ENCODE measurements around the gene PLPPR1. TPM values are rescaled to one million over a fixed set of nuclear protein-coding genes. Genes with fewer than 3 reads are reported as not detected.

The PLPPR1 gene
- total and polyA plus RNA-seq, 2 donors (not counting 3 experiments of a cell fraction or from before 2014, with no cell fraction given): 0.18 to 0.50 TPM

DNA sequence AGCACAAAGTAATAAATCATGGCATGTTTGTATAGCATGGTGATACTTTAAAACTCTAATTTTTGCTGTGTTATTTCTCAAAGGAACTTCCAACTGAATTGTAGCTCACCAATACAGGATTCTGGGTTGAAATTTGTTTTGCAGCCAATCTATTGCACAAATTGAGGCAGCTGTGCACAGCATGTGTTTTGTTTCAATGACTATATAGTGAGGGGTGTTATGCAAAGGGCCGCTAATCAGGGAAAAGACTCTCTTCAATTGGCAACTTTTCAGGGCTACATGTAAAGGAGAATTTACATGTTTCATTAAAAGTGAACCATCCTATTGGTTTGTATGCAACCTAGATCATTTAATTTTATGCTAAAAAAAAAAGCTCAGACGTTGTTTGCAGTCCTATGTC, 44.6 kb downstream of the PLPPR1 start:
- H3K4me3 ChIP-seq (replicated peaks in 1 of 3; ENCODE audit: insufficient read depth in 1 of 3, low read depth in 1 of 3, low read length in 3 of 3): no peak overlapping the region
- ChIA-PET POLR2A (no interaction called here), CTCF (interaction anchor here (1.2 kb wide), 1 partner anchor 18 kb away, joined by 3 read pairs; no protein-coding TSS in a partner anchor)
- H3K4me2 ChIP-seq (ENCODE audit: insufficient read depth, low read length): no peak overlapping the region
- H3K79me2 ChIP-seq (ENCODE audit: control insufficient read depth, insufficient read depth, low read length): no peaks in the 10 kb centered on the region
- DNase-seq (ENCODE audit: low read depth, low spot score): no peak
- FAIRE-seq: no peak
- H4K20me1 ChIP-seq (replicated peaks; ENCODE audit: control insufficient read depth, extremely low read depth, insufficient read depth, low read length): no peaks in the 10 kb centered on the region
- H3K4me1 ChIP-seq (ENCODE audit: control insufficient read depth, extremely low read depth, insufficient read depth, low read length): no peaks in the 10 kb centered on the region
- no peak overlapping the region for H3K27ac ChIP-seq (ENCODE audit: insufficient read depth, low read depth, low read length)
- no peak overlapping the region for H3K9ac ChIP-seq (replicated peaks; ENCODE audit: extremely low read depth, insufficient read depth, low read length)
- intact Hi-C loops (cut with micrococcal nuclease): no loop called here
- TF ChIP-seq GATA2 (IDR thresholded peaks at IDR 0.05; ENCODE audit: insufficient read depth, insufficient read length, low read depth, low read length) (no peak), MYC (IDR thresholded peaks at IDR 0.05; ENCODE audit: low read depth, low read length) (no peak), POLR2AphosphoS5 (IDR thresholded peaks at IDR 0.05; ENCODE audit: insufficient read depth, low read depth, low read length) (no peak), JUN (IDR thresholded peaks at IDR 0.05; ENCODE audit: borderline replicate concordance, insufficient read depth, insufficient read length, low read depth) (no peak), POLR2A (IDR thresholded peaks at IDR 0.05; ENCODE audit: low read depth, low read length) (no peak), EZH2 (IDR thresholded peaks at IDR 0.05; ENCODE audit: borderline replicate concordance, low read depth, low read length, severe bottlenecking) (no peak), FOS (IDR thresholded peaks at IDR 0.05; ENCODE audit: borderline replicate concordance, insufficient read depth, low read length) (no peak)
- TF ChIP-seq, protein P1, sequence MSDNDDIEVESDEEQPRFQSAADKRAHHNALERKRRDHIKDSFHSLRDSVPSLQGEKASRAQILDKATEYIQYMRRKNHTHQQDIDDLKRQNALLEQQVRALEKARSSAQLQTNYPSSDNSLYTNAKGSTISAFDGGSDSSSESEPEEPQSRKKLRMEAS (IDR thresholded peaks at IDR 0.05; ENCODE audit: insufficient read depth, insufficient read length): no peak
- TF ChIP-seq, protein P2, sequence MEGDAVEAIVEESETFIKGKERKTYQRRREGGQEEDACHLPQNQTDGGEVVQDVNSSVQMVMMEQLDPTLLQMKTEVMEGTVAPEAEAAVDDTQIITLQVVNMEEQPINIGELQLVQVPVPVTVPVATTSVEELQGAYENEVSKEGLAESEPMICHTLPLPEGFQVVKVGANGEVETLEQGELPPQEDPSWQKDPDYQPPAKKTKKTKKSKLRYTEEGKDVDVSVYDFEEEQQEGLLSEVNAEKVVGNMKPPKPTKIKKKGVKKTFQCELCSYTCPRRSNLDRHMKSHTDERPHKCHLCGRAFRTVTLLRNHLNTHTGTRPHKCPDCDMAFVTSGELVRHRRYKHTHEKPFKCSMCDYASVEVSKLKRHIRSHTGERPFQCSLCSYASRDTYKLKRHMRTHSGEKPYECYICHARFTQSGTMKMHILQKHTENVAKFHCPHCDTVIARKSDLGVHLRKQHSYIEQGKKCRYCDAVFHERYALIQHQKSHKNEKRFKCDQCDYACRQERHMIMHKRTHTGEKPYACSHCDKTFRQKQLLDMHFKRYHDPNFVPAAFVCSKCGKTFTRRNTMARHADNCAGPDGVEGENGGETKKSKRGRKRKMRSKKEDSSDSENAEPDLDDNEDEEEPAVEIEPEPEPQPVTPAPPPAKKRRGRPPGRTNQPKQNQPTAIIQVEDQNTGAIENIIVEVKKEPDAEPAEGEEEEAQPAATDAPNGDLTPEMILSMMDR (IDR thresholded peaks at IDR 0.05; ENCODE audit: extremely low read depth in 1 of 2, insufficient read depth in 1 of 2, low read depth in 1 of 2, low read length in 2 of 2): no peak
- no peaks in the 10 kb centered on the region for H3K36me3 ChIP-seq (ENCODE audit: control insufficient read depth in 2 of 2, extremely low read depth in 1 of 2, insufficient read depth in 2 of 2, low read length in 2 of 2)
- H3K9me1 ChIP-seq (replicated peaks; ENCODE audit: control insufficient read depth, extremely low read depth, insufficient read depth, low read length): no peaks in the 10 kb centered on the region
- H2AFZ ChIP-seq (ENCODE audit: low read depth, low read length): no peak overlapping the region
- no peaks in the 10 kb centered on the region for H3K27me3 ChIP-seq (ENCODE audit: control insufficient read depth in 2 of 2, insufficient read depth in 2 of 2, low read length in 2 of 2)
- dilution Hi-C loops (cut with MboI; ENCODE audit: extremely low pct_ligation_motif_present, low sequenced_read_pairs): no loop called here
- H3K9me3 ChIP-seq (replicated peaks; ENCODE audit: control insufficient read depth, insufficient read depth, low read length): no peaks in the 10 kb centered on the region
- no TSS peak for BruUV-seq (replicated peaks)
